ENCODE results near the gene TSEN2. TPM values are rescaled to one million over a fixed set of nuclear protein-coding genes. Genes with fewer than 3 reads are reported as not detected.
A peak's percentile ranks its signal among the peaks of the same experiment; 100 is the strongest.
"Not testable (repeated sequence)": the region's sequence is repeated elsewhere in the genome, so short reads cannot be mapped to it uniquely, and the experiment has no call there.

The TSEN2 gene
- total RNA-seq, 1 experiment from 2014 or later: 35.5 TPM

GRCh38 chr3:12478326-12478725, 6.0 kb upstream of the TSEN2 start:
- ChIA-PET POLR2A (no interaction called here), RAD21 (ENCODE audit: low non-redundant PET in 1 of 2, low total read pairs in 2 of 2, uncharacterized antibody in 2 of 2, unreplicated experiment in 2 of 2) (interaction anchor here (0.6 to 2.0 kb wide), 3 partner anchors 93 to 301 kb away, joined by 3 to 14 read pairs (median 4); no protein-coding TSS in a partner anchor), CTCF (interaction anchor here (0.9 to 4.9 kb wide), 6 partner anchors 8 to 346 kb away, joined by 3 to 90 read pairs (median 11); no protein-coding TSS in a partner anchor)
- Histone ChIP-seq H3K4me3 (replicated peaks in 1 of 2; ENCODE audit: low read depth in 1 of 2, low read length in 2 of 2) (no peak overlapping the region), H3K4me1 (ENCODE audit: control insufficient read depth in 1 of 2, insufficient read depth in 2 of 2, low read length in 2 of 2) (peaks cover 17 to 44% of the 10 kb centered on the region in 2 experiments; a peak in 3 of 4 replicates), H2AFZ (ENCODE audit: low read depth, low read length, poor library complexity, severe bottlenecking) (no peak overlapping the region), H3K9me3 (ENCODE audit: control insufficient read depth in 1 of 2, insufficient read depth in 1 of 2, low read depth in 1 of 2, low read length in 2 of 2) (no peaks in the 10 kb centered on the region), H4K20me1 (ENCODE audit: insufficient read depth) (no peaks in the 10 kb centered on the region), H3K27me3 (ENCODE audit: insufficient read depth, low read length) (no peaks in the 10 kb centered on the region), H3K36me3 (ENCODE audit: control insufficient read depth in 1 of 2, insufficient read depth in 2 of 2, low read length in 2 of 2) (no peaks in the 10 kb centered on the region), H3K9me2 (ENCODE audit: insufficient read depth) (no peaks in the 10 kb centered on the region), H3K27ac (ENCODE audit: low read depth, low read length) (no peak overlapping the region), H3K9ac (ENCODE audit: low read length) (no peak overlapping the region), H3K79me2 (ENCODE audit: insufficient read depth, low read length) (no peaks in the 10 kb centered on the region), H3K4me2 (ENCODE audit: low read length) (no peak overlapping the region)
- DNase-seq (ENCODE audit: low read depth, low spot score): no peak
- no TSS peak for BruUV-seq (replicated peaks)
- ATAC-seq: no peak
- intact Hi-C loops (cut with micrococcal nuclease): no loop called here
- TF ChIP-seq EZH2phosphoT487 (IDR thresholded peaks at IDR 0.05; ENCODE audit: borderline replicate concordance) (no peak), SRF (IDR thresholded peaks at IDR 0.05; ENCODE audit: low read depth) (no peak), ZFX (IDR thresholded peaks at IDR 0.05) (no peak), EGR1 (IDR thresholded peaks at IDR 0.05; ENCODE audit: low read depth) (no peak), FOSL1 (IDR thresholded peaks at IDR 0.05; ENCODE audit: low read depth) (no peak), CTCF (IDR thresholded peaks at IDR 0.05 in 2 of 3, conservative IDR thresholded peaks at IDR 0.05 in 1 of 3; ENCODE audit: borderline replicate concordance in 1 of 3, insufficient read depth in 1 of 3, low read depth in 2 of 3, low read length in 2 of 3) (no peak), ZNF274 (IDR thresholded peaks at IDR 0.05; ENCODE audit: low read depth, low read length) (no peak), TCF7L2 (IDR thresholded peaks at IDR 0.05; ENCODE audit: borderline replicate concordance, extremely low read depth, insufficient read depth, insufficient read length) (no peak), POLR2A (IDR thresholded peaks at IDR 0.05; ENCODE audit: borderline replicate concordance, extremely low read depth, insufficient read depth, insufficient read length) (no peak), CBX3 (IDR thresholded peaks at IDR 0.05; ENCODE audit: low read depth) (no peak), SIN3A (IDR thresholded peaks at IDR 0.05; ENCODE audit: low read depth) (no peak), REST (IDR thresholded peaks at IDR 0.05; ENCODE audit: low read depth) (no peak), ATF3 (IDR thresholded peaks at IDR 0.05) (no peak), ELF1 (IDR thresholded peaks at IDR 0.05; ENCODE audit: borderline replicate concordance, low read depth) (no peak), RAD21 (IDR thresholded peaks at IDR 0.05; ENCODE audit: low read depth) (no peak), CEBPB (IDR thresholded peaks at IDR 0.05; ENCODE audit: low read depth) (no peak)

GRCh38 chr3:12479198-12479597, 5.1 kb upstream of the TSEN2 start:
- not testable (repeated sequence) for H4K20me1 ChIP-seq (ENCODE audit: insufficient read depth); H3K79me2 ChIP-seq (ENCODE audit: insufficient read depth, low read length); H3K36me3 ChIP-seq (ENCODE audit: control insufficient read depth in 1 of 2, insufficient read depth in 2 of 2, low read length in 2 of 2); H3K9me2 ChIP-seq (ENCODE audit: insufficient read depth); BruUV-seq (replicated peaks); H3K27me3 ChIP-seq (ENCODE audit: insufficient read depth, low read length); H3K9me3 ChIP-seq (ENCODE audit: control insufficient read depth in 1 of 2, insufficient read depth in 1 of 2, low read depth in 1 of 2, low read length in 2 of 2); H3K4me3 ChIP-seq (replicated peaks in 1 of 2; ENCODE audit: low read depth in 1 of 2, low read length in 2 of 2); DNase-seq (ENCODE audit: low read depth, low spot score); H3K9ac ChIP-seq (ENCODE audit: low read length); ATAC-seq
- H2AFZ ChIP-seq (ENCODE audit: low read depth, low read length, poor library complexity, severe bottlenecking): peak overlapping the region; percentile 99
- H3K4me2 ChIP-seq (ENCODE audit: low read length): peak overlapping the region; percentile 38
- intact Hi-C loops (cut with micrococcal nuclease): loop anchor here (1.0 kb wide), 2 partner anchors 34 to 344 kb away; no protein-coding TSS in a partner anchor
- RAD21 ChIA-PET (ENCODE audit: low non-redundant PET in 1 of 2, low total read pairs in 2 of 2, uncharacterized antibody in 2 of 2, unreplicated experiment in 2 of 2): interaction anchor here (0.9 to 2.0 kb wide), 12 partner anchors 8 to 344 kb away, joined by 3 to 16 read pairs (median 4); no protein-coding TSS in a partner anchor
- peaks cover 23 to 51% of the 10 kb centered on the region in 2 experiments; a peak in 3 of 4 replicates for H3K4me1 ChIP-seq (ENCODE audit: control insufficient read depth in 1 of 2, insufficient read depth in 2 of 2, low read length in 2 of 2)
- H3K27ac ChIP-seq (ENCODE audit: low read depth, low read length): peak overlapping the region; percentile 23
- POLR2A ChIA-PET: interaction anchor here (1.2 to 2.4 kb wide), 4 partner anchors 285 to 344 kb away, joined by 3 to 10 read pairs (median 6); no protein-coding TSS in a partner anchor
- CTCF ChIA-PET: interaction anchor here (0.8 to 4.9 kb wide), 25 partner anchors 9 to 632 kb away, joined by 3 to 90 read pairs (median 4); partner anchors contain the start of genes PPARG and TAMM41

Measured in HCT116 (cell line).